GM10847 (cell line): ENCODE results near the gene WDR64.

Experiments used
- POLR2A ChIP-seq: IDR thresholded peaks from 2 replicates; pipeline ENCODE4 v1.6.1; 2011; ENCODE audit not compliant: insufficient read length; ENCODE audit errors: extremely low read depth

WDR64 gene

DNA sequence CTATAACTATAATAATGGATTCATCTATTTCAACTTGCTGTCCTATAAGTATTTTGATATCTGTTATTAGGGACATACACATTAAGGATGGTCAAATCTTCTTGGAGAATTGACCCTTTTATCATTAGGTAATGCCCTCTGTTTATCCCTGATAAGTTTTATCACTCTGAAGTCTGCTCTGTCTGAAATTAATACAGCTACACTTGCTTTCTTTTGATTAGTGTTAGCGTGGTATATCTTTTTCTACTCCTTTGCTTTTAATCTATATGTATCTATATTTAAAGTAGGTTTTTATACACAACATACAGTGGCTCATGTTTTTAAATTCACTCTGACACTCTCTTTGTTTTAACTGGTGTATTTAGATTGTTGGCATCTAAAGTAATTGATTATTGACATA, 126.0 kb downstream of the WDR64 start:
- TF ChIP-seq POLR2A: no peak

DNA sequence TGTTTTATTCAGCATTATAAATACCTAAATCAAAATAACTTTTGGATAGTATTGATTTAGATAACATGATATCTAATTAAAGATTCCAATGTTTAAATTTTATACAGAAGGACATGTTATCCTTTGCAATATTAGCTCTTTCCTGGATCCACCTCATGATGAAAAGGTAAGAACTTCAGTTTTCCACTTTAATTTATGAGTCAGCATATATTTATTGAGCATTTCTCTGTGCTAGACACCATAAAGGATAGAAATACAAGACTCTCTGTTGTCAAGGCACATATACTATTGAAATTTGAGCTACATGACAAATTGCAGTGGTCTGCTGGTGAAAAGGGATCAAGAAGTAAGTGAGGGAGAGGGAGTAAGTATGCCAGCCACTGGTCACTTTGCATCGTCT, 127.8 kb downstream of the WDR64 start:
- TF ChIP-seq POLR2A: no peak

GRCh38 chr1:241782396-241782795, 130.3 kb downstream of the WDR64 start:
- TF ChIP-seq POLR2A: no peak

GRCh38 chr1:241787691-241788090, 135.6 kb downstream of the WDR64 start:
- no peak for TF ChIP-seq POLR2A

DNA sequence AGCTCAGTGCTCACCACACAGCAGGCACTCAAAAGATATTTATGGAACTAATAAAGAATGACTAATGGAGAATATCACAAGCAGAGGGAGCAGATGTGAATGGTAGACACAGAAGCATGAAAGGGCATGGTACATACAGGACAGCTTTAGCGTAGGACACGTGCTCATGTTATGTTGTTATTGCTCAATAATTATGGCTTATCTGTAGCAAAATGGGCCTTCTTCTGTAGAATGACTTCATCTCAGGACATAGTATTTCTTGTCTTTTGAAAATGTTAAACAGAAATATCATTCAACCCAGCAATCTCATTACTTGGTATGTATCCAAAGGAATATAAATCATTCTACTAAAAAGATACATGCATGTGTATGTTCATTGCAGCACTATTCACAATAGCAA, 137.0 kb downstream of the WDR64 start:
- TF ChIP-seq POLR2A: no peak

- no peak for TF ChIP-seq POLR2A
Observed at GRCh38 chr1:241799416-241799815, 147.3 kb downstream of the WDR64 start.

- TF ChIP-seq POLR2A: no peak
Observed at GRCh38 chr1:241800640-241801039, 148.6 kb downstream of the WDR64 start.

- TF ChIP-seq POLR2A: no peak
Observed at GRCh38 chr1:241802863-241803262, 150.8 kb downstream of the WDR64 start.

DNA sequence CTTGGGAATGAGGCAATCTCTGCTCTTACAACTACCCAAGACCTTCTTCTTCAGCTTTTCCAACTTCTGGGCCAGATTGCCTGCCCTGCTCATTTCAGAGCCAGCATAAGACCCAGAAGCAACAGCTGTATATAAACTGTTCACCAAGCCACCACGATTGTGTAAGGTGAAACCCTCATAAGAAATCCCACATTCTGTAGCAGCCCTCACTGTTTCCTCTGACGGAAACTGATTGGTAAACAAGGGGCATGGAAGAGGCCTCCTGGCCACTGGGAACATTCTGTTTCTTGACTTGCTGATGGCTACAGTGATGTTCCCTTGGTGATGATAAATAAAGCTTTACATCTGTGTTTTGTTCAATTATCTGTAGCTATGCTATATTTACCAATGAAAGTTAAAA, 156.2 kb downstream of the WDR64 start:
- TF ChIP-seq POLR2A: no peak

DNA sequence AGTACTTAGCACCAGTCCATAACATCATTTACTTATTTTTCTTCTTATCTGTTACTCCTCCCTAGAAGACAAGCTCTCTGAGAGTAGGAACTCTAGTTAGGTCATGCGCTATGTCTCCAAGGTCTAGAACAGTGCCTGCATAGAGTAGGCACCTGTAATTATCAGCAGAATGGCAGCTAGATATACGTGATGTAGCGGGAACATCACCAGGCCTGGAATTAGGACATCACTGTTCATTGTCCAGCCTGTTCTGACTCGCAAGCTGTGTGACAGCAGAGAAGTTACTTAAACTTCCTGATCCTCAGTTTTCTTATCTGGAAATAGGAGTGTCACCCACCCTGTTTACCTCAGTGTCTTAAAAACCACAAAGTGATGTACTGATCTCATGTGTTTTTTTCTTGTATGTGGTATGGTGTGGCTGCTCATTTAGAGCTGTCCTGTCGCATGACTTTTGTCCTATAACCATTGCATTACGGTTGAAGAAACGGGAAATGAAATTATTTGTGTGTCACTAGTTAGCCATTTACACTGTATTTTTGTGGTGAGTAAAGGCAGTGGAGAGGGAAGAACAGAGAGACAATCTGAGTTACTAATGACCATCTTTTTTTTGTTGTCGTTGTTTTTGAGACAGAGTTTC, 158.8 kb downstream of the WDR64 start:
- no peak for TF ChIP-seq POLR2A

DNA sequence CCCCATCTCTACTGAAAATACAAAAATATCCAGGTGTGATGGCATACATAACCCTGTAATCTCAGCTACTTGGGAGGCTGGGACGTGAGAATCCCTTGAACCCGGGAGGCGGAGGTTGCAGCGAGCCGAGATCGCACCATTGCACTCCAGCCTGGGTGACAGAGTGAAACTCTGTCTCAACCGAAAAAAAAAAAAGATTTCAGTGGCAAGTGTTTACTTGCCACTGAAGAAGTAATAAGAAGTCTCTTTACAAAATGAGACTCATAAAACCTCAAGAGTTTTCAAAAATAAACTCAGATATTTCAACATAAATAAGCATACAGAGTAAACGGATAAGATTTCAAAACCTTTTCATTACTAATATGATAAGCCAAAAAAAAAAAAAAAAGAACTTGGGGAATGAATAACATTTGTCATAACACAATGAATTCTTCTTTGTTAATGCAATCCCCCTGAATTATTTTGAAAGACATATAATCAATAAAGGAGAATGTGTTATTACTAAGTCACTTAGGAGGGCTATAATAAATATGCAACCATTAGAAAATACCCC, 161.8 kb downstream of the WDR64 start:
- no peak for TF ChIP-seq POLR2A

- no peak for TF ChIP-seq POLR2A
Observed at GRCh38 chr1:241816008-241816407, 163.9 kb downstream of the WDR64 start.

DNA sequence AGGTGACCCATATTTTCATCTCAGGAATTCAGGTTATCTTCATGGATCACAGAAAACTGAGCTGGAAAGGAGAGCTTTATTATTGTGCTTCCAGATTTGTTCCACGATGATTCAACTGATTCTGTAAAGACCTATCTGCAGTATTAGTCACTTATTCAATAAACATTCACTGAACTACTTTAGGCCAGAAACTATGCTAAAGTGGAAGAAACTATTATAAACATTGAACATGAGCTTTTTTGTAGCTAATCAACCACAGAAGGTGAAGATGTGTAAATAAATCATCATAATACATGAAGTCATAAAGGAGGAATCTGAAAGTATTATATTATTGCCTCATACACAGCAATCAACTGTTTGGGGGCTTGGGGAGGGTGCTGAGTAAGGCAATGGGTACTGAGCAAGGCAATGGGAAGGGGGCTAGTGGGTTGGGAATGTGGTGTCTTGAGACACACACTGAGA, 165.3 kb downstream of the WDR64 start:
- TF ChIP-seq POLR2A: no peak

- no peak for TF ChIP-seq POLR2A
Observed at GRCh38 chr1:241817956-241818612, 166.0 kb downstream of the WDR64 start.

- no peak for TF ChIP-seq POLR2A
Observed at GRCh38 chr1:241819340-241819866, 167.3 kb downstream of the WDR64 start.

- TF ChIP-seq POLR2A: no peak
Observed at GRCh38 chr1:241821363-241821762, 169.3 kb downstream of the WDR64 start.

GRCh38 chr1:241822846-241823245, 170.8 kb downstream of the WDR64 start:
- TF ChIP-seq POLR2A: no peak

- TF ChIP-seq POLR2A: no peak
Observed at GRCh38 chr1:241823925-241824324, 171.8 kb downstream of the WDR64 start.
